ENCODE data around the gene GALNT12.

GALNT12 gene

GRCh38 chr9:98852460-98852734 lies 44.9 kb downstream of the GALNT12 start:
- DNase-seq (ENCODE audit: low read depth) = no peak
- H3K4me3 ChIP-seq (ENCODE audit: low read depth, low read length) = no peak overlapping the region
- no peak for TF ChIP-seq CTCF (IDR thresholded peaks at IDR 0.05; ENCODE audit: low read depth, low read length, missing control alignments)
- in situ Hi-C loops (cut with HindIII; ENCODE audit: low sequenced_read_pairs) = no loop called here

- in situ Hi-C loops (cut with HindIII; ENCODE audit: low sequenced_read_pairs) = no loop called here
- no peak for TF ChIP-seq CTCF (IDR thresholded peaks at IDR 0.05; ENCODE audit: low read depth, low read length, missing control alignments)
- DNase-seq (ENCODE audit: low read depth) = no peak
- no peak overlapping the region for H3K4me3 ChIP-seq (ENCODE audit: low read depth, low read length)
These were observed 45.5 kb downstream of the GALNT12 start for GRCh38 chr9:98852961-98853360.

- no peak for TF ChIP-seq CTCF (IDR thresholded peaks at IDR 0.05; ENCODE audit: low read depth, low read length, missing control alignments)
- no peak for DNase-seq (ENCODE audit: low read depth)
- in situ Hi-C loops (cut with HindIII; ENCODE audit: low sequenced_read_pairs) = no loop called here
- H3K4me3 ChIP-seq (ENCODE audit: low read depth, low read length) = no peak overlapping the region
These were observed 46.8 kb downstream of the GALNT12 start for GRCh38 chr9:98854266-98854665.

- H3K4me3 ChIP-seq (ENCODE audit: low read depth, low read length) = no peak overlapping the region
- TF ChIP-seq CTCF (IDR thresholded peaks at IDR 0.05; ENCODE audit: low read depth, low read length, missing control alignments) = no peak
- in situ Hi-C loops (cut with HindIII; ENCODE audit: low sequenced_read_pairs) = no loop called here
- DNase-seq (ENCODE audit: low read depth) = no peak
These were observed 48.1 kb downstream of the GALNT12 start for GRCh38 chr9:98855592-98855991.

GRCh38 chr9:98856982-98857381 lies 49.5 kb downstream of the GALNT12 start:
- DNase-seq (ENCODE audit: low read depth) = peak; percentile 45
- in situ Hi-C loops (cut with HindIII; ENCODE audit: low sequenced_read_pairs) = no loop called here
- H3K4me3 ChIP-seq (ENCODE audit: low read depth, low read length) = no peak overlapping the region
- TF ChIP-seq CTCF (IDR thresholded peaks at IDR 0.05; ENCODE audit: low read depth, low read length, missing control alignments) = no peak

- no peak for DNase-seq (ENCODE audit: low read depth)
- TF ChIP-seq CTCF (IDR thresholded peaks at IDR 0.05; ENCODE audit: low read depth, low read length, missing control alignments) = no peak
- in situ Hi-C loops (cut with HindIII; ENCODE audit: low sequenced_read_pairs) = no loop called here
- H3K4me3 ChIP-seq (ENCODE audit: low read depth, low read length) = no peak overlapping the region
These were observed 52.5 kb downstream of the GALNT12 start for GRCh38 chr9:98859941-98860340.

GRCh38 chr9:98860871-98861293 lies 53.4 kb downstream of the GALNT12 start:
- in situ Hi-C loops (cut with HindIII; ENCODE audit: low sequenced_read_pairs) = no loop called here
- peak; percentile 58 for DNase-seq (ENCODE audit: low read depth)
- H3K4me3 ChIP-seq (ENCODE audit: low read depth, low read length) = no peak overlapping the region
- peak; percentile 63 for TF ChIP-seq CTCF (IDR thresholded peaks at IDR 0.05; ENCODE audit: low read depth, low read length, missing control alignments)
